Panc1 (cell line): ENCODE results near the gene HOPX. TPM values are rescaled to one million over a fixed set of nuclear protein-coding genes. Genes with fewer than 3 reads are reported as not detected.

ENCODE experiments used
- ATAC-seq: fragments of 200-7000 bp; cut with Tn5 transposase; 2 replicates; pipeline ENCODE4 v1.9.1; 2020; ENCODE audit warnings: mild to moderate bottlenecking, moderate library complexity
- BruUV-seq: library from RNA; stranded (reverse); fragments of 400-500 nt; replicated peaks from 2 replicates; lab custom pipeline; 2021; lab: Mats Ljungman, UMichigan
- CTCF ChIA-PET: fragments of 300-600 bp; sonication (Branson Sonifier 250); formaldehyde crosslinking; loops from one replicate; lab custom pipeline; 2022; ENCODE audit warnings: antibody characterized with exemption; lab: Charles Lee
- POLR2A ChIA-PET: fragments of 300-600 bp; sonication (Branson Sonifier 250); formaldehyde crosslinking; loops from one replicate; lab custom pipeline; 2022; ENCODE audit warnings: antibody characterized with exemption; lab: Charles Lee
- DNase-seq: peaks from one replicate; pipeline ENCODE4 v3.0.0-alpha.2; 2010; ENCODE audit warnings: low read depth, low spot score
- H3K27ac ChIP-seq: 2 replicates; pipeline ENCODE4 v1.5.1; 2011; ENCODE audit warnings: mild to moderate bottlenecking, low read length, inconsistent platforms
- H3K27me3 ChIP-seq: fragments of 200-500 bp; sonication (Bioruptor generic); 2 replicates; pipeline ENCODE4 v1.6.0; 2014; ENCODE audit warnings: low read length, inconsistent platforms; ENCODE audit not compliant: control insufficient read depth, insufficient read depth
- H3K36me3 ChIP-seq: fragments of 200-500 bp; sonication (Bioruptor generic); 2 replicates; pipeline ENCODE4 v1.5.1; 2014; ENCODE audit warnings: inconsistent platforms, mild to moderate bottlenecking, low read length, moderate library complexity; ENCODE audit not compliant: control insufficient read depth, insufficient read depth
- H3K4me1 ChIP-seq: 2 replicates; pipeline ENCODE4 v1.5.1; 2011; ENCODE audit warnings: inconsistent platforms, mild to moderate bottlenecking, low read length, moderate library complexity; ENCODE audit not compliant: control insufficient read depth, insufficient read depth
- H3K4me3 ChIP-seq, 2 experiments: 2 replicates each; pipeline ENCODE4 v1.5.1; 2011 to 2012; ENCODE audit warnings: low read depth in 2 of 2, low read length in 2 of 2, mild to moderate bottlenecking in 2 of 2, inconsistent platforms in 1 of 2, moderate library complexity in 1 of 2
- H3K9me3 ChIP-seq: fragments of 200-500 bp; sonication (Bioruptor generic); 2 replicates; pipeline ENCODE4 v1.5.1; 2014; ENCODE audit warnings: low read depth, mild to moderate bottlenecking, inconsistent platforms, low read length, moderate library complexity; ENCODE audit not compliant: control insufficient read depth, insufficient read depth
- CTCF ChIP-seq: fragments of 450-650 bp; IDR thresholded peaks from 2 replicates; pipeline ENCODE4 v1.5.1; 2017; ENCODE audit warnings: mild to moderate bottlenecking
- POLR2AphosphoS5 ChIP-seq: IDR thresholded peaks from 2 replicates; pipeline ENCODE4 v1.6.1; 2012; ENCODE audit warnings: mild to moderate bottlenecking, low read depth, low read length, moderate library complexity
- REST ChIP-seq, 2 experiments: IDR thresholded peaks; 2 replicates each; pipeline ENCODE4 v1.6.1; 2011 to 2012; ENCODE audit warnings: low read depth in 2 of 2, control low read depth in 1 of 2, low read length in 1 of 2, mild to moderate bottlenecking in 1 of 2, moderate library complexity in 1 of 2; ENCODE audit not compliant: insufficient read depth in 1 of 2
- SIN3A ChIP-seq: IDR thresholded peaks from 2 replicates; pipeline ENCODE4 v1.6.1; 2012; ENCODE audit warnings: low read depth, mild to moderate bottlenecking, low read length, moderate library complexity, borderline replicate concordance; ENCODE audit not compliant: insufficient read depth
- TCF7L2 ChIP-seq: IDR thresholded peaks from 2 replicates; pipeline ENCODE4 v1.6.1; 2011; ENCODE audit warnings: mild to moderate bottlenecking, low read depth, low read length, inconsistent platforms
- in situ Hi-C: cut with HindIII; loops from 2 replicates; pipeline ENCODE4 v1.10.0; 2016; ENCODE audit warnings: low sequenced_read_pairs, low pct_unique_long_range_greater_than_20kb
- intact Hi-C: fragments of 100-400 bp; cut with micrococcal nuclease; formaldehyde crosslinking; loops from one replicate; pipeline ENCODE4 v1.10.0; 2022; ENCODE audit not compliant: unreplicated experiment
- total RNA-seq: library from RNA; stranded (reverse); gene quantifications from one replicate; pipeline ENCODE4 v1.2.1, GENCODE V29; 2021; ENCODE audit not compliant: unreplicated experiment

HOPX gene
- total RNA-seq, 1 experiment from 2014 or later = not detected

GRCh38 chr4:56699537-56700105 is 18.5 kb upstream of the HOPX start:
- in situ Hi-C loops = no loop called here
- no peak for ATAC-seq
- Histone ChIP-seq H3K27ac (no peak overlapping the region), H3K4me3 (no peak overlapping the region), H3K4me1 (no peaks in the 10 kb centered on the region), H3K36me3 (no peaks in the 10 kb centered on the region), H3K9me3 (no peaks in the 10 kb centered on the region), H3K27me3 (no peaks in the 10 kb centered on the region)
- no peak for TF ChIP-seq POLR2AphosphoS5
- no peak for TF ChIP-seq CTCF
- TF ChIP-seq SIN3A = no peak
- TF ChIP-seq TCF7L2 = no peak
- no peak for TF ChIP-seq REST (IDR thresholded peaks at IDR 0.05; ENCODE audit: insufficient read depth in 1 of 2, low read depth in 2 of 2, low read length in 1 of 2)
- POLR2A ChIA-PET = no interaction called here
- no TSS peak for BruUV-seq
- no peak for DNase-seq
- CTCF ChIA-PET = no interaction called here
- intact Hi-C loops = no loop called here

GRCh38 chr4:56698329-56698728 is 17.2 kb upstream of the HOPX start:
- in situ Hi-C loops = no loop called here
- intact Hi-C loops = no loop called here
- CTCF ChIA-PET = no interaction called here
- H3K27me3 ChIP-seq = no peaks in the 10 kb centered on the region
- ATAC-seq = no peak
- no peaks in the 10 kb centered on the region for H3K36me3 ChIP-seq
- BruUV-seq = no TSS peak
- TF ChIP-seq SIN3A (no peak), POLR2AphosphoS5 (no peak), CTCF (no peak), TCF7L2 (no peak), REST (IDR thresholded peaks at IDR 0.05; ENCODE audit: insufficient read depth in 1 of 2, low read depth in 2 of 2, low read length in 1 of 2) (no peak)
- DNase-seq = no peak
- no peak overlapping the region for H3K27ac ChIP-seq
- no peak overlapping the region for H3K4me3 ChIP-seq
- H3K9me3 ChIP-seq = no peaks in the 10 kb centered on the region
- POLR2A ChIA-PET = no interaction called here
- no peaks in the 10 kb centered on the region for H3K4me1 ChIP-seq
